ENCODE data around the gene ZPLD1.

ZPLD1 gene

GRCh38 chr3:102460579-102460978, 25.8 kb downstream of the ZPLD1 start:
- Histone ChIP-seq H3K9me3 (ENCODE audit: control insufficient read depth, low read length) (no peaks in the 10 kb centered on the region), H3K4me3 (ENCODE audit: extremely low read depth, insufficient read depth, low read length, poor library complexity, severe bottlenecking) (no peak overlapping the region), H3K36me3 (ENCODE audit: control insufficient read depth, insufficient read depth, low read length) (no peaks in the 10 kb centered on the region), H3K4me1 (ENCODE audit: control insufficient read depth, insufficient read depth, low read length, poor library complexity, severe bottlenecking) (no peaks in the 10 kb centered on the region), H3K27ac (ENCODE audit: low read depth, low read length, severe bottlenecking) (no peak overlapping the region)

- H3K4me3 ChIP-seq (ENCODE audit: extremely low read depth, insufficient read depth, low read length, poor library complexity, severe bottlenecking), result no peak overlapping the region
- WGBS, 2 experiments (ENCODE audit: insufficient coverage in 2 of 2), result no CpG with 5 or more reads among the region's 2 CpGs
- H3K9me3 ChIP-seq (ENCODE audit: control insufficient read depth, low read length), result no peaks in the 10 kb centered on the region
- no peak overlapping the region for H3K27ac ChIP-seq (ENCODE audit: low read depth, low read length, severe bottlenecking)
- no peaks in the 10 kb centered on the region for H3K4me1 ChIP-seq (ENCODE audit: control insufficient read depth, insufficient read depth, low read length, poor library complexity, severe bottlenecking)
- no peaks in the 10 kb centered on the region for H3K36me3 ChIP-seq (ENCODE audit: control insufficient read depth, insufficient read depth, low read length)
These were observed 29.4 kb downstream of the ZPLD1 start for GRCh38 chr3:102464261-102464660.

GRCh38 chr3:102466001-102466400, 31.2 kb downstream of the ZPLD1 start:
- Histone ChIP-seq H3K27ac (ENCODE audit: low read depth, low read length, severe bottlenecking) (no peak overlapping the region), H3K9me3 (ENCODE audit: control insufficient read depth, low read length) (no peaks in the 10 kb centered on the region), H3K36me3 (ENCODE audit: control insufficient read depth, insufficient read depth, low read length) (no peaks in the 10 kb centered on the region), H3K4me1 (ENCODE audit: control insufficient read depth, insufficient read depth, low read length, poor library complexity, severe bottlenecking) (no peaks in the 10 kb centered on the region), H3K4me3 (ENCODE audit: extremely low read depth, insufficient read depth, low read length, poor library complexity, severe bottlenecking) (no peak overlapping the region)
- 60 to 100% methylated on average over 1 of the region's 1 CpG for WGBS, 2 experiments (ENCODE audit: insufficient coverage in 2 of 2)

GRCh38 chr3:102470066-102470465, 35.3 kb downstream of the ZPLD1 start:
- H3K4me3 ChIP-seq (ENCODE audit: extremely low read depth, insufficient read depth, low read length, poor library complexity, severe bottlenecking), result no peak overlapping the region
- WGBS, 2 experiments (ENCODE audit: insufficient coverage in 2 of 2), result 81 to 100% methylated on average over 2 to 4 of the region's 6 CpGs

DNA sequence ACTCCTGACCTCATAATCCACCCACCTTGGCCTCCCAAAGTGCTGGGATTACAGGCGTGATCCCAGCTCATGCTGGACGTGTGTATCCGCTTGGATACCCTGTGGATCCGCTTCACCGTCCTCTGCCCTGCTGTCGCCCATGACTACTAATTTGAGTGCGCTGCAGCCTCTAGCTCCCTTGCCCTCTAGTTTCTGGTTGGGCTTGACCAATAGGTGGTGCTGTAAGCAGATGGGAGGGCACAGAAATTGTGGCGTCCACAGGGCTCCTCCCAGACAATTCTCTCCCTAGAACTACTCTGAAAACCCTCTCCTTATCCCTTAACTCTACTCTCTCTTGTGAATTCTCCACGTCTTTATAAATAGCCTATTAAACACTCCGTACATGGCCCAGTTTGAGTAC, 36.2 kb downstream of the ZPLD1 start:
- H3K4me3 ChIP-seq (ENCODE audit: extremely low read depth, insufficient read depth, low read length, poor library complexity, severe bottlenecking), result no peak overlapping the region
- H3K4me1 ChIP-seq (ENCODE audit: control insufficient read depth, insufficient read depth, low read length, poor library complexity, severe bottlenecking), result no peaks in the 10 kb centered on the region
- H3K27ac ChIP-seq (ENCODE audit: low read depth, low read length, severe bottlenecking), result no peak overlapping the region
- H3K9me3 ChIP-seq (ENCODE audit: control insufficient read depth, low read length), result no peaks in the 10 kb centered on the region
- WGBS, 2 experiments (ENCODE audit: insufficient coverage in 2 of 2), result 86 to 91% methylated on average over 9 of the region's 10 CpGs
- H3K36me3 ChIP-seq (ENCODE audit: control insufficient read depth, insufficient read depth, low read length), result no peaks in the 10 kb centered on the region

More at GRCh38 chr3:102470066-102470465, 35.3 kb downstream of the ZPLD1 start:
- Histone ChIP-seq H3K27ac (ENCODE audit: low read depth, low read length, severe bottlenecking) (no peak overlapping the region), H3K9me3 (ENCODE audit: control insufficient read depth, low read length) (no peaks in the 10 kb centered on the region), H3K4me1 (ENCODE audit: control insufficient read depth, insufficient read depth, low read length, poor library complexity, severe bottlenecking) (no peaks in the 10 kb centered on the region), H3K36me3 (ENCODE audit: control insufficient read depth, insufficient read depth, low read length) (no peaks in the 10 kb centered on the region)

- H3K36me3 ChIP-seq (ENCODE audit: control insufficient read depth, insufficient read depth, low read length), result no peaks in the 10 kb centered on the region
- H3K4me1 ChIP-seq (ENCODE audit: control insufficient read depth, insufficient read depth, low read length, poor library complexity, severe bottlenecking), result no peaks in the 10 kb centered on the region
- no peak overlapping the region for H3K4me3 ChIP-seq (ENCODE audit: extremely low read depth, insufficient read depth, low read length, poor library complexity, severe bottlenecking)
- H3K27ac ChIP-seq (ENCODE audit: low read depth, low read length, severe bottlenecking), result no peak overlapping the region
- H3K9me3 ChIP-seq (ENCODE audit: control insufficient read depth, low read length), result no peaks in the 10 kb centered on the region
- WGBS, 2 experiments (ENCODE audit: insufficient coverage in 2 of 2), result 83 to 100% methylated on average over 1 of the region's 2 CpGs
These were observed 36.7 kb downstream of the ZPLD1 start for GRCh38 chr3:102471491-102471890.

- Histone ChIP-seq H3K4me1 (ENCODE audit: control insufficient read depth, insufficient read depth, low read length, poor library complexity, severe bottlenecking) (no peaks in the 10 kb centered on the region), H3K36me3 (ENCODE audit: control insufficient read depth, insufficient read depth, low read length) (no peaks in the 10 kb centered on the region), H3K27ac (ENCODE audit: low read depth, low read length, severe bottlenecking) (no peak overlapping the region), H3K9me3 (ENCODE audit: control insufficient read depth, low read length) (no peaks in the 10 kb centered on the region), H3K4me3 (ENCODE audit: extremely low read depth, insufficient read depth, low read length, poor library complexity, severe bottlenecking) (no peak overlapping the region)
These were observed 38.8 kb downstream of the ZPLD1 start for GRCh38 chr3:102473648-102474047.

DNA sequence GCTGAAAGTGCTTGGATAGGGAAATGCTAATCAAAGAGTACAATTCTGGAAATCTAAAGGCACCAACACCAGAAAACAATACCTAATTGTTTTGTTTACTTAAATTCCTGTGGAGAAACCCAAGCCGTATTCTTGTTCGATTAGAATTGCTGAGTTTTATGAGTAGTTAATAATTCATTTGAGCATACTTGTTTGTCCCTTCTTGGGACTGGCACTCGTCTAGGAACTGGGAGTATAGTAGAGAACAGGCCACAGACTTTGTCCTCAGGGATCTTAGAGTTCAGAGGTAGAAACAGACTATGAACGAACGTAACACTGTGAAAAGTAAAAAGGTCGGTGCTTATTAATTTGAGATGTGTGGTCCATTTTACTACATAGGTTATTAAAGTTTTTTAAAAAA, 39.4 kb downstream of the ZPLD1 start:
- Histone ChIP-seq H3K4me1 (ENCODE audit: control insufficient read depth, insufficient read depth, low read length, poor library complexity, severe bottlenecking) (no peaks in the 10 kb centered on the region), H3K4me3 (ENCODE audit: extremely low read depth, insufficient read depth, low read length, poor library complexity, severe bottlenecking) (no peak overlapping the region), H3K27ac (ENCODE audit: low read depth, low read length, severe bottlenecking) (no peak overlapping the region), H3K36me3 (ENCODE audit: control insufficient read depth, insufficient read depth, low read length) (no peaks in the 10 kb centered on the region), H3K9me3 (ENCODE audit: control insufficient read depth, low read length) (no peaks in the 10 kb centered on the region)
- 85% methylated on average over 3 of the region's 6 CpGs; no CpG with 5 or more reads in 1 of the 2 experiments for WGBS, 2 experiments (ENCODE audit: insufficient coverage in 2 of 2)

GRCh38 chr3:102476198-102476597, 41.4 kb downstream of the ZPLD1 start:
- no peaks in the 10 kb centered on the region for H3K9me3 ChIP-seq (ENCODE audit: control insufficient read depth, low read length)
- no peak overlapping the region for H3K27ac ChIP-seq (ENCODE audit: low read depth, low read length, severe bottlenecking)
- no peaks in the 10 kb centered on the region for H3K4me1 ChIP-seq (ENCODE audit: control insufficient read depth, insufficient read depth, low read length, poor library complexity, severe bottlenecking)
- WGBS, 2 experiments (ENCODE audit: insufficient coverage in 2 of 2), result 83% methylated on average over 1 of the region's 4 CpGs; no CpG with 5 or more reads in 1 of the 2 experiments
- no peaks in the 10 kb centered on the region for H3K36me3 ChIP-seq (ENCODE audit: control insufficient read depth, insufficient read depth, low read length)
- no peak overlapping the region for H3K4me3 ChIP-seq (ENCODE audit: extremely low read depth, insufficient read depth, low read length, poor library complexity, severe bottlenecking)

DNA sequence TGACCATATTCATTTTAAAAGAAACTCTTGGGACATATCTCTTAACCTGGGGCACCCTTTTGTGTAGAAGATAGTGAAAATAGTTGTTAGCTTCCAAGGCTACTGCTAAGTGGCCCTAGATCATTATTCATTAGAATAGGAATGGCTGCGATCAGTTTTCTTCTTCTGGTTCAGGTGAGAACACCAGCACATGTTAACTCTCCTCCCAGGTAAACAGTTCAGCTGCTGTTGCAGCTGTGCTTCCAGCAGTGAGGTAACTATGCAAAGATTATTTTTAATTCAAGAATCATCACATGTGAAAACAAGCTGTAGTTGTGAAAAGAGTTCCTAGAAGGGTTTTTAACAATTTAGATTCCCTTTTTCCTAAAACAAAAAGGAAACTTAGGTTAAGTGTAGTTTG, 43.3 kb downstream of the ZPLD1 start:
- H3K27ac ChIP-seq (ENCODE audit: low read depth, low read length, severe bottlenecking), result no peak overlapping the region
- no CpG with 5 or more reads among the region's 1 CpG for WGBS, 2 experiments (ENCODE audit: insufficient coverage in 2 of 2)
- H3K4me1 ChIP-seq (ENCODE audit: control insufficient read depth, insufficient read depth, low read length, poor library complexity, severe bottlenecking), result no peaks in the 10 kb centered on the region
- no peaks in the 10 kb centered on the region for H3K36me3 ChIP-seq (ENCODE audit: control insufficient read depth, insufficient read depth, low read length)
- no peak overlapping the region for H3K4me3 ChIP-seq (ENCODE audit: extremely low read depth, insufficient read depth, low read length, poor library complexity, severe bottlenecking)
- no peaks in the 10 kb centered on the region for H3K9me3 ChIP-seq (ENCODE audit: control insufficient read depth, low read length)

DNA sequence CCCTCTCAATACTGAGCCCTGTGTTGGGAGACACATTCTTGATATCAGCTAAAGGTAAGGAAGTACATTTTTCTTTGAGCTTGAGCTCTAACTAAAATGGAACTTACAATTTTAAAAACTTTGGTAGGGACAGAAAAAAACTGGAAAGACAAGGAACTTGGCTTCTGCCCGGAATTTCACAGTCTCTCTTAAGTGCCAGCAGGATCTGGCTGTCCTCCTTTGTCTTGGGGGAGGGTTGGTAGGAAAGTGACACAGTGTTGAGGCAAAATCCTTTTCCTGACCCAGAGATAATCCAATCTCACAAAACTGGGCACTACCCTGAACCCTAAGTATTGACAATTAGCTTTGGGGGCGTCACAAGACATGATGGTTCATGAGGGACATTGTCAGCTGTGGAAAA, 45.3 kb downstream of the ZPLD1 start:
- whole genome bisulfite sequencing, 2 experiments (ENCODE audit: insufficient coverage in 2 of 2), result 0 to 33% methylated on average over 1 of the region's 2 CpGs
- Histone ChIP-seq H3K36me3 (ENCODE audit: control insufficient read depth, insufficient read depth, low read length) (no peaks in the 10 kb centered on the region), H3K4me3 (ENCODE audit: extremely low read depth, insufficient read depth, low read length, poor library complexity, severe bottlenecking) (no peak overlapping the region), H3K4me1 (ENCODE audit: control insufficient read depth, insufficient read depth, low read length, poor library complexity, severe bottlenecking) (no peaks in the 10 kb centered on the region), H3K9me3 (ENCODE audit: control insufficient read depth, low read length) (no peaks in the 10 kb centered on the region), H3K27ac (ENCODE audit: low read depth, low read length, severe bottlenecking) (no peak overlapping the region)

GRCh38 chr3:102481050-102481449, 46.2 kb downstream of the ZPLD1 start:
- WGBS, 2 experiments (ENCODE audit: insufficient coverage in 2 of 2), result 78 to 86% methylated on average over 4 of the region's 4 CpGs
- Histone ChIP-seq H3K36me3 (ENCODE audit: control insufficient read depth, insufficient read depth, low read length) (no peaks in the 10 kb centered on the region), H3K27ac (ENCODE audit: low read depth, low read length, severe bottlenecking) (no peak overlapping the region), H3K9me3 (ENCODE audit: control insufficient read depth, low read length) (no peaks in the 10 kb centered on the region), H3K4me1 (ENCODE audit: control insufficient read depth, insufficient read depth, low read length, poor library complexity, severe bottlenecking) (no peaks in the 10 kb centered on the region), H3K4me3 (ENCODE audit: extremely low read depth, insufficient read depth, low read length, poor library complexity, severe bottlenecking) (no peak overlapping the region)
